VCaP (cell line): ENCODE results near the gene OSGEPL1.

ENCODE experiments used
- H3K27ac ChIP-seq: fragments of 450-650 bp; 2 replicates; pipeline ENCODE4 v1.5.1; 2017
- TF ChIP-seq, protein P1 (sequence below): fragments of 450-650 bp; conservative IDR thresholded peaks from 2 replicates; pipeline ENCODE4 v1.5.1; 2017; ENCODE audit warnings: mild to moderate bottlenecking, moderate library complexity

OSGEPL1 gene

DNA sequence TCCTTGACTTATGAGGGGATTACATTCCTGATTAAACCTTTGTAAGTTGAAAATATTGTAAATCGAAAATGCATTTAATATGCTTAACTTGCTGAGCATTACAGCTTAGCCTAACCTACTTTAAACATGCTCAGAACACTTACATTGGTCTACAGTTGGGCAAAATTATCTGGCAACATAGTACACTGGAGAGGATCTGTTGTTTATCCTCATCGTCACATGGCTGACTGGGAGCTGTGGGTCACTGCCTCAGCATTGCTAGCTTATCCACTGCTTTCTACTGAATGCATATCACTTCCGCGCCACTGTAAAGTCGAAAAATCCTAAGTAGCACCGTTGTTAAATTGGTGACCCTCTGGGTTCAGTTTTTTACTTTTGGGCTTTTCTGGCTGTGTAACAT is 35.3 kb upstream of the OSGEPL1 start:
- TF ChIP-seq, protein P1, sequence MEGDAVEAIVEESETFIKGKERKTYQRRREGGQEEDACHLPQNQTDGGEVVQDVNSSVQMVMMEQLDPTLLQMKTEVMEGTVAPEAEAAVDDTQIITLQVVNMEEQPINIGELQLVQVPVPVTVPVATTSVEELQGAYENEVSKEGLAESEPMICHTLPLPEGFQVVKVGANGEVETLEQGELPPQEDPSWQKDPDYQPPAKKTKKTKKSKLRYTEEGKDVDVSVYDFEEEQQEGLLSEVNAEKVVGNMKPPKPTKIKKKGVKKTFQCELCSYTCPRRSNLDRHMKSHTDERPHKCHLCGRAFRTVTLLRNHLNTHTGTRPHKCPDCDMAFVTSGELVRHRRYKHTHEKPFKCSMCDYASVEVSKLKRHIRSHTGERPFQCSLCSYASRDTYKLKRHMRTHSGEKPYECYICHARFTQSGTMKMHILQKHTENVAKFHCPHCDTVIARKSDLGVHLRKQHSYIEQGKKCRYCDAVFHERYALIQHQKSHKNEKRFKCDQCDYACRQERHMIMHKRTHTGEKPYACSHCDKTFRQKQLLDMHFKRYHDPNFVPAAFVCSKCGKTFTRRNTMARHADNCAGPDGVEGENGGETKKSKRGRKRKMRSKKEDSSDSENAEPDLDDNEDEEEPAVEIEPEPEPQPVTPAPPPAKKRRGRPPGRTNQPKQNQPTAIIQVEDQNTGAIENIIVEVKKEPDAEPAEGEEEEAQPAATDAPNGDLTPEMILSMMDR: no peak
- peak overlapping the region; percentile 15; the same call in 1 of the 2 replicates for H3K27ac ChIP-seq

DNA sequence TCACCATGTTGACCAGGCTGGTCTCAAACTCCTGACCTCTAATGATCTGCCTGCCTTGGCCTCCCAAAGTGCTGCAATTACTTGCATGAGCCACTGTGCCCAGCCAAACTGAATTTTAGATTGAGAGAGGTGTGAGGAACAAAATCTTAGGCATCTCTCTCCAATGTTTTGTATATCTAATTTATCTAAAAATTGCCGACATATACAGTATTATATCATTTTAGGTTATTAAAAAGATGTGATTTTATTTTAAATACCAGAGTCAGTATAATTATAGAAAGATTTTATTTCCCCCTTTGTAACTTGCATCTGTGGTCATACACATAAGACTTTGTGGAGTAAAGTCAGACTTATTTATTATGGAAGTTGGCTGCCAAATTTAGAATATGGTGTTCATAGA is 31.7 kb upstream of the OSGEPL1 start:
- H3K27ac ChIP-seq: no peak overlapping the region
- TF ChIP-seq, protein P1: no peak

DNA sequence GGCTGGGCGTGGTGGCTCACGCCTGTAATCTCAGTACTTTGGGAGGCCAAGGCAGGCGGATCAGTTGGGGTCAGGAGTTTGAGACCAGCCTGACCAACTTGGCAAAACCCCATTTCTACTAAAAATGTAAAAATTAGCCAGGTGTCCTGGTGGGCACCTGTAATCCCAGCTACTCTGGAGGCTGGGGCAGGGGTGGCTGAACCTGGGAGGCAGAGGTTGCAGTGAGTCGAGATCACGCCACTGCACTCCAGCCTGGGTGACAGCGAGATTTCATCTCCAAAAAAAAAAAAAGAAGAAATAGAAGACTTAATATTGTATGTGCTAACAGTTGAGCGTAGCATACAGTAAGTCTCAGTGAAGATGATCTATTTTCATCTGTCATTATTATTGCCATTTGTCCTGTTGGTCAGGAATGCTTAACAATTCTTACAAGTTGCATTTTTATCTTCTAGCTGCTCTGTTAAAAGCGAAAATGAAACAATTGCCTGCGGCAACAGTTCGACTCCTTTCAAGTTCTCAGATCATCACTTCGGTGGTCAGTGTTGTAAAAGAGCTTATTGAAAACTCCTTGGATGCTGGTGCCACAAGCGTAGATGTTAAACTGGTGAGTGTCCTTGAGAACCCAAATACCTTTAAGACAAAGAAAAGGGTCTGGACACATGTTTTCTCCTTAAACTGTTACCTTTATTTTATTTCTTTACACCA is 28.9 kb upstream of the OSGEPL1 start:
- TF ChIP-seq, protein P1: no peak
- no peak overlapping the region for H3K27ac ChIP-seq

DNA sequence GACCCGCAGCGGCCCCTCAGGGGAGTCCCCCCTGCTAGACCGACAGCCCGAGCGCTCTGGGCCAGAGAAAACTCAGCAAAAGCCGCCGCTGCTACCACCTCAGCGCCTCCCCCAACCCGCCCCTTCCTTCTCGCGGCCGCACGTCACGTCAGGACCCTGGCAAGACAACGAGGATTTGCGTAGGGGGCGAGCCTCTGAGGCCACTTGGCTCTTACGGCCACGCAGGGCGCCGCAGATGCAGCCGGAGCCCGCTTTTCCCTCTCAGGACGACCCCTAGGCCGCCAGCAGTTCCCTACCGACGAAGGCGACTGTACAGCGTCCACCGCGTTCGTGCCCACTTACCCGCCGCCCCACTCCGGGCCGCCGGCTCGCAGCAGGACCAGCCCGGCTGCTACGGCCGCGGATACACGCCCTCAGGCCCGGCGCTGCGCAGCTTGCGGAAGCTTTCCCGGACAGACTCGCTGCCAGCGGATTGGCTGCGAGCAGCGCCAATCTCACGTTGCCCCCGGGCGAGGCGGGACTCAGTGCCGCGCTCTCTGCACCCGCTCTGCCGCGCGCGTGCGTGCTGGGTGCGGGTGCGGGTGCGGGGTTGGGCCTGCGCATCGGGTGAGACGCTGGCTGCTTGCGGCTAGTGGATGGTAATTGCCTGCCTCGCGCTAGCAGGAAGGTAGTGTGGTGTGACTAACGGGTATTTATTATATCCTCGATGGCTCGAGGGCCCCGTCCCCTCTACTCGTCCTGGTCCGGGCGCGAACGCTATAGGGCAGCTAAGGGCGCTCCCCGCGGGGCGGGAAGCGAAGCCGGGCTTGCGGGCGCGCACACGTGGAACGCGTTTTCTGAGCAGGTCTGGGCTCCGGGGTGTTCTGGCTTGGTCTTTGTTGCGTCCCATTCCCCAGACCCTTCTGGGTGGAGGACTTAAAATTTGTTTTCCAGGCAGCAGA is 21.6 kb upstream of the OSGEPL1 start, which contains the start of the genes ORMDL1 and PMS1:
Gene ORMDL1, minus strand, starts transcription at position 413 of the 941 bp plus-strand sequence. CDS start 1,744 bp downstream, outside the sequence.
Gene PMS1, plus strand, starts transcription at position 524 of the 941 bp plus-strand sequence. CDS start 7,360 bp downstream, outside the sequence.
- peak within 1 kb of the TSS; percentile 88 for H3K27ac ChIP-seq
- TF ChIP-seq, protein P1: no peak

DNA sequence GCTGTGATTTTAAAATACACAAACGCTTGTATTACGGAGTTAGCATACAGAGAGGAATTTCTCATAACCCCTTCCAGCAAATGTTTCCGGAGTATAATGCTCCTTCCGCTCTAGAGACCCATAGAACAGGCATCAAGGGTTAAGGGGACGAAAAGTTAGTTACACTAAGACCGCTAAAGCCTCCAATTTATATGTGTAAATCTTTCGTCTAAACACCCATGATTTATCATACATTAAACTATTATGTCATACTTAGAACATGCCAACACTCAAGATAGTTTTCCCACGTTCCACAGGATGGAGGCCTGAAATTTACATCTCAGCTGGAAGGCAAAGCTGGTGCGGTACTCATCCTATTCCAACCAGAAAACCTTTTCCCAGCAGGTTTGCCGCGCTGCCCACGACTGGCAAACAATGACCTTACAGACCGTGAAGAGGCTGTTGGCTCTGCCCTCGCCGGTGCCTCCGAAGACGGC is 20.9 kb upstream of the OSGEPL1 start:
- H3K27ac ChIP-seq: peak overlapping the region; percentile 88
- TF ChIP-seq, protein P1: no peak

DNA sequence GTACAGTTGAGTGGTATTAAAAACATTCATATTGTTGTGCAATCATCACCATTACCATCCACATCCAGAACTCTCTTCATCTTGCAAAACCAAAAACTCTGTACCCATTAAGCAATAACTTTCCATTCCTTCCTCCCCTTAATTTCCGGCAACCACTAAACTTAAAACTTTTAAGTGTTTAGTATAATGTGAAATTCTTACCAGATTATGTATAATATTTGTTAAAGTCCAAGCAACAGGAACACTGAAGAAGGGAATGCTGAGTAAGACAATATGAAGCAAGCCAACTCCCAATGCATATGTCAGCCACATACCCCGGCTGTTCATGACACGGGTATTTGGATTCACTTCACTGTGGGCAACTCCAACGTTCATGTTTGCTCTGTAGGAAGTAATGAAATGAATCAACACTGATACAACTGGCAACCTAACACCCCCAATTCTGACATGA is 19.7 kb upstream of the OSGEPL1 start:
- peak overlapping the region; percentile 88 for H3K27ac ChIP-seq
- TF ChIP-seq, protein P1: no peak

DNA sequence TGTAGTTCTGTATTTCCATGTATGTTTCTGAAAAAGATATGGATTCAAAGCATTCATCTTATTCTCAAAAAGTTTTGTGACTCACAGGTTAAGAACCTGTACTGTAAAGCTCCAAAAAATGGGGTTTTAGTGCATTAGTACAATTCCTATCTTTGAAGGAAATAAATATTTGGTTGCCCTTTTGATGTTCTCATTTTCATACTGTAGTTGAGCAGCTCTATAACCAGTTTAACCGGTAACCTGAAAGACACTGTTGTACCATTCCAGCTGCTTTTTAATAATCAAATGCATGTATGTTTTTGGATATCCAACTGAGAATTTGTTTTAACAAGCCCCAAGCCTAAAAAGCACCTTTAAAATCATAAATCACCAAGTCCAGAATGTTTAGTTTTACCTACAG is 9.6 kb upstream of the OSGEPL1 start:
- TF ChIP-seq, protein P1: no peak
- peak overlapping the region; percentile 51 for H3K27ac ChIP-seq
